IMR-90 (cell line): ENCODE results near the gene TBC1D8. TPM values are rescaled to one million over a fixed set of nuclear protein-coding genes. Genes with fewer than 3 reads are reported as not detected.

Experiments used
- ATAC-seq: fragments of 200-7000 bp; cut with Tn5 transposase; 2 replicates; pipeline ENCODE4 v1.9.1; 2020; ENCODE audit warnings: low read depth, mild to moderate bottlenecking, moderate library complexity
- BruUV-seq: library from RNA; stranded (reverse); fragments of 400-500 nt; replicated peaks from 2 replicates; lab custom pipeline; 2021; lab: Mats Ljungman, UMichigan
- CTCF ChIA-PET: fragments of 300-600 bp; formaldehyde crosslinking; extraction: SDS; loops from one replicate; lab custom pipeline; 2021; ENCODE audit warnings: antibody characterized with exemption; lab: Yijun Ruan, JAX
- POLR2A ChIA-PET: fragments of 300-600 bp; sonication (Branson Sonifier 250); formaldehyde crosslinking; loops from one replicate; lab custom pipeline; 2022; ENCODE audit warnings: antibody characterized with exemption; ENCODE audit not compliant: unreplicated experiment; lab: Charles Lee
- DNase-seq: peaks from one replicate; pipeline ENCODE4 v3.0.0; 2013
- H2AFZ ChIP-seq: replicated peaks from 2 replicates; pipeline ENCODE3; 2013; ENCODE audit warnings: low read length, mild to moderate bottlenecking; ENCODE audit not compliant: poor library complexity
- H2AK5ac ChIP-seq: 2 replicates; pipeline ENCODE4 v1.6.1; 2013; ENCODE audit warnings: low read depth, low read length, inconsistent platforms
- H2AK9ac ChIP-seq: replicated peaks from 2 replicates; pipeline ENCODE3; 2013; ENCODE audit warnings: mild to moderate bottlenecking, low read depth, low read length, moderate library complexity; ENCODE audit not compliant: poor library complexity
- H2BK120ac ChIP-seq: 2 replicates; pipeline ENCODE4 v1.6.1; 2013; ENCODE audit warnings: low read depth, low read length, inconsistent platforms
- H2BK15ac ChIP-seq: 3 replicates; pipeline ENCODE4 v1.6.1; 2013; ENCODE audit warnings: low read depth, low read length, inconsistent platforms
- H2BK20ac ChIP-seq: 2 replicates; pipeline ENCODE4 v1.6.1; 2013; ENCODE audit warnings: low read depth, mild to moderate bottlenecking, inconsistent platforms, low read length, moderate library complexity
- H2BK5ac ChIP-seq: 2 replicates; pipeline ENCODE4 v1.6.1; 2013; ENCODE audit warnings: mild to moderate bottlenecking, low read depth, low read length, inconsistent platforms; ENCODE audit not compliant: poor library complexity, severe bottlenecking
- H3K14ac ChIP-seq: replicated peaks from 2 replicates; pipeline ENCODE4 v1.6.1; 2013; ENCODE audit warnings: low read depth, low read length, inconsistent platforms
- H3K18ac ChIP-seq: 2 replicates; pipeline ENCODE4 v1.6.1; 2013; ENCODE audit warnings: low read depth, low read length, control low read depth
- H3K23ac ChIP-seq: 2 replicates; pipeline ENCODE4 v1.6.1; 2013; ENCODE audit warnings: low read depth, low read length, inconsistent platforms
- H3K27ac ChIP-seq: 2 replicates; pipeline ENCODE4 v1.5.1; 2013; ENCODE audit warnings: mild to moderate bottlenecking, control low read depth, low read length; ENCODE audit not compliant: insufficient read depth
- H3K27me3 ChIP-seq: 2 replicates; pipeline ENCODE4 v1.6.1; 2013; ENCODE audit warnings: low read length; ENCODE audit not compliant: control insufficient read depth, insufficient read depth
- H3K36me3 ChIP-seq: 2 replicates; pipeline ENCODE4 v1.6.1; 2013; ENCODE audit warnings: low read length, mixed read lengths; ENCODE audit not compliant: control insufficient read depth, insufficient read depth
- H3K4ac ChIP-seq: 2 replicates; pipeline ENCODE4 v1.6.1; 2013; ENCODE audit warnings: low read depth, low read length, inconsistent platforms
- H3K4me1 ChIP-seq: 2 replicates; pipeline ENCODE4 v1.6.1; 2013; ENCODE audit warnings: low read length, mixed read lengths; ENCODE audit not compliant: control insufficient read depth, insufficient read depth
- H3K4me2 ChIP-seq: 2 replicates; pipeline ENCODE4 v1.6.1; 2013; ENCODE audit warnings: low read depth, mild to moderate bottlenecking, control low read depth, low read length, moderate library complexity
- H3K4me3 ChIP-seq: 2 replicates; pipeline ENCODE4 v1.5.1; 2013; ENCODE audit warnings: low read depth, mild to moderate bottlenecking, control low read depth, low read length, moderate library complexity; ENCODE audit not compliant: insufficient read depth
- H3K56ac ChIP-seq: 2 replicates; pipeline ENCODE4 v1.6.1; 2013; ENCODE audit warnings: low read length, inconsistent platforms; ENCODE audit not compliant: insufficient read depth; ENCODE audit errors: extremely low read depth
- H3K79me1 ChIP-seq, 2 experiments: 2 replicates each; pipeline ENCODE4 v1.6.1; 2013; ENCODE audit warnings: low read length in 2 of 2, inconsistent platforms in 1 of 2, low read depth in 1 of 2
- H3K9ac ChIP-seq: 2 replicates; pipeline ENCODE4 v1.6.1; 2013; ENCODE audit warnings: low read depth, low read length, control low read depth
- H3K9me1 ChIP-seq: 2 replicates; pipeline ENCODE4 v1.6.1; 2013; ENCODE audit warnings: low read length, inconsistent platforms; ENCODE audit not compliant: insufficient read depth
- H3K9me3 ChIP-seq: 2 replicates; pipeline ENCODE4 v1.6.1; 2013; ENCODE audit warnings: low read length; ENCODE audit not compliant: control insufficient read depth, insufficient read depth
- H4K20me1 ChIP-seq: 2 replicates; pipeline ENCODE4 v1.6.1; 2013; ENCODE audit warnings: low read length, inconsistent platforms; ENCODE audit not compliant: insufficient read depth
- H4K5ac ChIP-seq: 2 replicates; pipeline ENCODE4 v1.6.1; 2013; ENCODE audit warnings: mild to moderate bottlenecking, low read depth, low read length, control low read depth
- H4K8ac ChIP-seq, 2 experiments: 2 replicates each; pipeline ENCODE4 v1.6.1; 2013; ENCODE audit warnings: low read depth in 2 of 2, low read length in 2 of 2, control low read depth in 1 of 2, inconsistent platforms in 1 of 2
- H4K91ac ChIP-seq: 2 replicates; pipeline ENCODE4 v1.6.1; 2013; ENCODE audit warnings: low read depth, low read length, inconsistent platforms; ENCODE audit not compliant: insufficient read depth
- BHLHE40 ChIP-seq: fragments of 150-350 bp; IDR thresholded peaks from 2 replicates; pipeline ENCODE4 v1.6.1; 2016; ENCODE audit warnings: mild to moderate bottlenecking, low read depth, low read length
- CEBPB ChIP-seq: IDR thresholded peaks from 2 replicates; pipeline ENCODE4 v1.6.1; 2012; ENCODE audit warnings: low read depth, low read length, improper control_type of control experiment
- CHD1 ChIP-seq: IDR thresholded peaks from 2 replicates; pipeline ENCODE4 v1.6.1; 2012; ENCODE audit warnings: low read depth, low read length, improper control_type of control experiment
- CTCF ChIP-seq: conservative IDR thresholded peaks from 2 replicates; pipeline ENCODE4 v1.5.1; 2012; ENCODE audit warnings: mild to moderate bottlenecking, low read depth, low read length, improper control_type of control experiment
- ELK1 ChIP-seq: fragments of 150-350 bp; IDR thresholded peaks from 2 replicates; pipeline ENCODE4 v1.6.1; 2016; ENCODE audit warnings: low read depth, mild to moderate bottlenecking, low read length, moderate library complexity, borderline replicate concordance
- FOS ChIP-seq: fragments of 150-350 bp; IDR thresholded peaks from 2 replicates; pipeline ENCODE4 v1.6.1; 2016; ENCODE audit warnings: low read depth, low read length
- MAFK ChIP-seq: IDR thresholded peaks from 2 replicates; pipeline ENCODE4 v1.6.1; 2012; ENCODE audit warnings: low read depth, low read length, improper control_type of control experiment
- MAZ ChIP-seq: IDR thresholded peaks from 2 replicates; pipeline ENCODE4 v1.6.1; 2012; ENCODE audit warnings: low read depth, mild to moderate bottlenecking, low read length, improper control_type of control experiment, moderate library complexity, borderline replicate concordance
- MXI1 ChIP-seq: IDR thresholded peaks from 2 replicates; pipeline ENCODE4 v1.6.1; 2012; ENCODE audit warnings: low read depth, mild to moderate bottlenecking, low read length, moderate library complexity, borderline replicate concordance
- NFE2L2 ChIP-seq: fragments of 150-350 bp; IDR thresholded peaks from 2 replicates; pipeline ENCODE4 v1.6.1; 2016; ENCODE audit warnings: low read depth, mild to moderate bottlenecking, low read length
- POLR2A ChIP-seq: IDR thresholded peaks from 2 replicates; pipeline ENCODE4 v1.6.1; 2012; ENCODE audit warnings: mild to moderate bottlenecking, low read depth, low read length
- RAD21 ChIP-seq: IDR thresholded peaks from 2 replicates; pipeline ENCODE4 v1.6.1; 2012; ENCODE audit warnings: low read length, improper control_type of control experiment
- RCOR1 ChIP-seq: IDR thresholded peaks from 2 replicates; pipeline ENCODE4 v1.6.1; 2012; ENCODE audit warnings: mild to moderate bottlenecking, low read length, improper control_type of control experiment; ENCODE audit not compliant: insufficient replicate concordance
- RFX5 ChIP-seq: IDR thresholded peaks from 2 replicates; pipeline ENCODE4 v1.8.0; 2012; ENCODE audit warnings: low read depth, mild to moderate bottlenecking, low read length, moderate library complexity
- SMC3 ChIP-seq: fragments of 150-350 bp; IDR thresholded peaks from 2 replicates; pipeline ENCODE4 v1.6.1; 2016; ENCODE audit warnings: low read depth, mild to moderate bottlenecking, antibody characterized with exemption, low read length, moderate library complexity
- USF2 ChIP-seq: fragments of 150-350 bp; IDR thresholded peaks from 2 replicates; pipeline ENCODE4 v1.6.1; 2017; ENCODE audit warnings: mild to moderate bottlenecking, antibody characterized with exemption, low read length, low read depth
- WGBS, 2 experiments: methylation state at CpG; one replicate each; pipeline versions ENCODE4 v1.1.5 to v1.1.7; 2013; ENCODE audit warnings: missing lambda C conversion rate in 2 of 2; ENCODE audit not compliant: insufficient read length in 1 of 2; ENCODE audit errors: extremely low coverage in 2 of 2; 5-methylcytosine and 5-hydroxymethylcytosine counted together
- dilution Hi-C: fragments of 300-500 bp; cut with HindIII; formaldehyde crosslinking; loops from one replicate; pipeline ENCODE4 v1.14.3; 2018; ENCODE audit warnings: low sequenced_read_pairs; ENCODE audit not compliant: unreplicated experiment
- in situ Hi-C: fragments of 300-500 bp; cut with MboI; formaldehyde crosslinking; loops from 3 replicates; pipeline ENCODE4 v1.14.3; 2019; ENCODE audit warnings: low sequenced_read_pairs, inconsistent platforms, mixed read lengths
- intact Hi-C: fragments of 100-400 bp; cut with micrococcal nuclease; formaldehyde crosslinking; loops from 2 replicates; pipeline ENCODE4 v1.10.0; 2022
- polyA plus RNA-seq, 3 experiments: library from polyadenylated mRNA; depleted of rRNA; stranded (reverse); fragments of >200 nt; gene quantifications; 2 replicates each; pipeline ENCODE4 v1.2.3, GENCODE V29; 2012; ENCODE audit warnings: low replicate concordance in 1 of 3
- total RNA-seq: library from RNA; depleted of rRNA; stranded (reverse); fragments of >200 nt; gene quantifications from 2 replicates; pipeline ENCODE4 v1.2.3, GENCODE V29; 2012

TBC1D8 gene
- total and polyA plus RNA-seq, 2 of the 4 experiments (the other 2 are of a cell fraction): 1.3 to 1.5 TPM

- Histone ChIP-seq H2AFZ (no peak overlapping the region), H2AK5ac (no peak overlapping the region), H3K27ac (no peak overlapping the region), H2BK15ac (no peak overlapping the region), H4K20me1 (no peaks in the 10 kb centered on the region), H3K9me1 (no peaks in the 10 kb centered on the region), H2AK9ac (no peak overlapping the region), H4K8ac (no peak overlapping the region), H3K27me3 (peaks cover 14% of the 10 kb centered on the region), H3K9ac (no peak overlapping the region), H4K91ac (no peak overlapping the region), H3K14ac (no peak overlapping the region), H2BK5ac (no peak overlapping the region), H3K9me3 (no peaks in the 10 kb centered on the region), H4K5ac (no peak overlapping the region), H3K56ac (no peak overlapping the region), H2BK20ac (no peak overlapping the region), H3K79me1 (no peaks in the 10 kb centered on the region), H2BK120ac (no peak overlapping the region), H3K18ac (no peak overlapping the region), H3K36me3 (no peaks in the 10 kb centered on the region), H3K4me3 (no peak overlapping the region), H3K4me2 (no peak overlapping the region), H3K4me1 (no peaks in the 10 kb centered on the region), H3K4ac (no peak overlapping the region), H3K23ac (no peak overlapping the region)
- TF ChIP-seq MAFK (no peak), NFE2L2 (no peak), FOS (no peak), CEBPB (no peak), CTCF (no peak), ELK1 (no peak), SMC3 (no peak), RCOR1 (no peak), RAD21 (no peak), POLR2A (no peak), CHD1 (no peak), RFX5 (no peak), USF2 (no peak), BHLHE40 (no peak), MAZ (no peak), MXI1 (no peak)
- intact Hi-C loops (no loop called here), in situ Hi-C loops (no loop called here), dilution Hi-C loops (no loop called here)
- ATAC-seq (no peak), DNase-seq (no peak)
- 80% methylated on average over 1 of the region's 3 CpGs; no CpG with 5 or more reads in 1 of the 2 experiments for WGBS, 2 experiments
- no TSS peak for BruUV-seq
- CTCF ChIA-PET: no interaction called here
- POLR2A ChIA-PET: no interaction called here
Observed at GRCh38 chr2:101185656-101186055, 34.5 kb upstream of the TBC1D8 start.
